ENCODE measurements around the gene DNHD1.

DNHD1 gene

GRCh38 chr11:6614446-6614845 lies 117.4 kb downstream of the DNHD1 start:
- no peak overlapping the region for H3K4me3 ChIP-seq (ENCODE audit: low read depth, low read length)
- TF ChIP-seq, protein P1, sequence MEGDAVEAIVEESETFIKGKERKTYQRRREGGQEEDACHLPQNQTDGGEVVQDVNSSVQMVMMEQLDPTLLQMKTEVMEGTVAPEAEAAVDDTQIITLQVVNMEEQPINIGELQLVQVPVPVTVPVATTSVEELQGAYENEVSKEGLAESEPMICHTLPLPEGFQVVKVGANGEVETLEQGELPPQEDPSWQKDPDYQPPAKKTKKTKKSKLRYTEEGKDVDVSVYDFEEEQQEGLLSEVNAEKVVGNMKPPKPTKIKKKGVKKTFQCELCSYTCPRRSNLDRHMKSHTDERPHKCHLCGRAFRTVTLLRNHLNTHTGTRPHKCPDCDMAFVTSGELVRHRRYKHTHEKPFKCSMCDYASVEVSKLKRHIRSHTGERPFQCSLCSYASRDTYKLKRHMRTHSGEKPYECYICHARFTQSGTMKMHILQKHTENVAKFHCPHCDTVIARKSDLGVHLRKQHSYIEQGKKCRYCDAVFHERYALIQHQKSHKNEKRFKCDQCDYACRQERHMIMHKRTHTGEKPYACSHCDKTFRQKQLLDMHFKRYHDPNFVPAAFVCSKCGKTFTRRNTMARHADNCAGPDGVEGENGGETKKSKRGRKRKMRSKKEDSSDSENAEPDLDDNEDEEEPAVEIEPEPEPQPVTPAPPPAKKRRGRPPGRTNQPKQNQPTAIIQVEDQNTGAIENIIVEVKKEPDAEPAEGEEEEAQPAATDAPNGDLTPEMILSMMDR (IDR thresholded peaks at IDR 0.05; ENCODE audit: control insufficient read depth, extremely low read depth, insufficient read depth): no peak
- DNase-seq (ENCODE audit: low read depth): no peak

- DNase-seq (ENCODE audit: low read depth): no peak
- TF ChIP-seq, protein P1 (IDR thresholded peaks at IDR 0.05; ENCODE audit: control insufficient read depth, extremely low read depth, insufficient read depth): no peak
- H3K4me3 ChIP-seq (ENCODE audit: low read depth, low read length): no peak overlapping the region
These were observed 118.0 kb downstream of the DNHD1 start for GRCh38 chr11:6615046-6615445.

- TF ChIP-seq, protein P1 (IDR thresholded peaks at IDR 0.05; ENCODE audit: control insufficient read depth, extremely low read depth, insufficient read depth): no peak
- H3K4me3 ChIP-seq (ENCODE audit: low read depth, low read length): no peak overlapping the region
- DNase-seq (ENCODE audit: low read depth): no peak
These were observed 119.0 kb downstream of the DNHD1 start for GRCh38 chr11:6615882-6616585.

GRCh38 chr11:6616596-6617250 lies 119.6 kb downstream of the DNHD1 start:
- no peak overlapping the region for H3K4me3 ChIP-seq (ENCODE audit: low read depth, low read length)
- no peak for DNase-seq (ENCODE audit: low read depth)
- TF ChIP-seq, protein P1 (IDR thresholded peaks at IDR 0.05; ENCODE audit: control insufficient read depth, extremely low read depth, insufficient read depth): no peak

DNA sequence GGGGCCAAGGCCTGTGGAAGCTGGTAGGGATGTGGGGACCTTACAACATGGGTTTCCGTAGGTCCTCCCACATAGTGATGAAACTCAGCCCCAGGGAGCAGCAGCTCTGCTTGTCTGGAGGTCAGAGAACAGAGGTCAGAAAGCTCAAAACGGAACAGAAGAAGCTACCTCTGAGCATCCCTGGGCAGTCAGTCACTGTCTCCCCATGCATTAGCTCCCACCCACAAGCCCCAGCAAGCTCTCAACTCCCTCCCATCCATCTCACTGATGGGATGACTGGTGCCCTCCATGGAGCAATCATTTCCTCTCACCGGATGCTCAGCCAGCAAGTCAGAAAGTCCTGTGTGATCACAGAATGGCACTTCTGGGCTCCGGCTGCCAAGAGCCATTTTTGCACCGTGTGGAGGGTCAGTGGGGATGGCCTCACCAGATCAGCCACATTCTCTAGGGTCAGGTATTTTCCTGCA lies 120.3 kb downstream of the DNHD1 start:
- TF ChIP-seq, protein P1 (IDR thresholded peaks at IDR 0.05; ENCODE audit: control insufficient read depth, extremely low read depth, insufficient read depth): no peak
- no peak for DNase-seq (ENCODE audit: low read depth)
- no peak overlapping the region for H3K4me3 ChIP-seq (ENCODE audit: low read depth, low read length)

GRCh38 chr11:6618117-6619003 lies 121.3 kb downstream of the DNHD1 start:
- no peak for DNase-seq (ENCODE audit: low read depth)
- TF ChIP-seq, protein P1 (IDR thresholded peaks at IDR 0.05; ENCODE audit: control insufficient read depth, extremely low read depth, insufficient read depth): no peak
- peak overlapping the region; percentile 97 for H3K4me3 ChIP-seq (ENCODE audit: low read depth, low read length)
